Glutamatergic neuron (in vitro differentiated cells): ENCODE measurements around the gene TAPT1. TPM values are rescaled to one million over a fixed set of nuclear protein-coding genes. Genes with fewer than 3 reads are reported as not detected.

Experiments
- DNase-seq: peaks from one replicate; pipeline ENCODE4 v3.0.0; 2022
- H3K27ac Mint-ChIP-seq: one replicate; pipeline ENCODE4 v1.8.0; 2020; ENCODE audit warnings: mild to moderate bottlenecking, mixed read lengths, inconsistent platforms; ENCODE audit not compliant: unreplicated experiment
- H3K27me3 Mint-ChIP-seq: one replicate; pipeline ENCODE4 v1.8.0; 2020; ENCODE audit warnings: mild to moderate bottlenecking, moderate library complexity, mixed read lengths, inconsistent platforms; ENCODE audit not compliant: unreplicated experiment
- H3K36me3 Mint-ChIP-seq: one replicate; pipeline ENCODE4 v1.8.0; 2020; ENCODE audit warnings: mild to moderate bottlenecking, mixed read lengths, inconsistent platforms; ENCODE audit not compliant: unreplicated experiment
- H3K4me1 Mint-ChIP-seq: one replicate; pipeline ENCODE4 v1.8.0; 2020; ENCODE audit warnings: mild to moderate bottlenecking, low read depth, mixed read lengths, inconsistent platforms; ENCODE audit not compliant: unreplicated experiment
- H3K4me3 Mint-ChIP-seq: one replicate; pipeline ENCODE4 v1.8.0; 2020; ENCODE audit warnings: mild to moderate bottlenecking, mixed read lengths, inconsistent platforms; ENCODE audit not compliant: unreplicated experiment
- H3K9me3 Mint-ChIP-seq: one replicate; pipeline ENCODE4 v1.8.0; 2020; ENCODE audit warnings: mild to moderate bottlenecking, moderate library complexity, mixed read lengths, inconsistent platforms; ENCODE audit not compliant: unreplicated experiment
- CTCF ChIP-seq: fragments of 200-600 bp; sonication (generic); IDR thresholded peaks from one replicate; pipeline ENCODE4 v1.5.0; 2021; ENCODE audit not compliant: partially characterized antibody, unreplicated experiment
- total RNA-seq: library from RNA; stranded (reverse); fragmentation: NEBNext Ultra II Directional; extraction: Animal tissue kit (Norgen Biotek cat#: 25700); gene quantifications from one replicate; pipeline ENCODE4 v1.2.1, GENCODE V29; 2021; ENCODE audit not compliant: unreplicated experiment

Gene TAPT1
- total RNA-seq, 1 donor from 2014 or later: 28.9 TPM

GRCh38 chr4:16129336-16129735 lies 96.9 kb downstream of the TAPT1 start:
- peaks cover 3% of the 10 kb centered on the region for H3K9me3 Mint-ChIP-seq
- no peak for DNase-seq
- H3K27me3 Mint-ChIP-seq: no peaks in the 10 kb centered on the region
- H3K36me3 Mint-ChIP-seq: peaks cover 1% of the 10 kb centered on the region
- no peak for TF ChIP-seq CTCF
- H3K4me1 Mint-ChIP-seq: peaks cover 7% of the 10 kb centered on the region
- no peak overlapping the region for H3K4me3 Mint-ChIP-seq
- H3K27ac Mint-ChIP-seq: no peak overlapping the region

- peaks cover 7% of the 10 kb centered on the region for H3K4me1 Mint-ChIP-seq
- no peak overlapping the region for H3K4me3 Mint-ChIP-seq
- H3K36me3 Mint-ChIP-seq: no peaks in the 10 kb centered on the region
- peaks cover 2% of the 10 kb centered on the region for H3K27me3 Mint-ChIP-seq
- DNase-seq: no peak
- H3K27ac Mint-ChIP-seq: no peak overlapping the region
- no peak for TF ChIP-seq CTCF
- peaks cover 3% of the 10 kb centered on the region for H3K9me3 Mint-ChIP-seq
These were observed 99.6 kb downstream of the TAPT1 start for GRCh38 chr4:16126714-16127113.

- peaks cover 3% of the 10 kb centered on the region for H3K9me3 Mint-ChIP-seq
- H3K36me3 Mint-ChIP-seq: no peaks in the 10 kb centered on the region
- peaks cover 7% of the 10 kb centered on the region for H3K4me1 Mint-ChIP-seq
These were observed 100.5 kb downstream of the TAPT1 start for GRCh38 chr4:16125571-16126445.

GRCh38 chr4:16124232-16124631 lies 102.0 kb downstream of the TAPT1 start:
- no peak overlapping the region for H3K27ac Mint-ChIP-seq
- no peak for DNase-seq

More at GRCh38 chr4:16125571-16126445, 100.5 kb downstream of the TAPT1 start:
- Mint-ChIP-seq H3K4me3 (no peak overlapping the region), H3K27ac (no peak overlapping the region), H3K27me3 (peaks cover 2% of the 10 kb centered on the region)
- no peak for TF ChIP-seq CTCF
- no peak for DNase-seq

More at GRCh38 chr4:16124232-16124631, 102.0 kb downstream of the TAPT1 start:
- peaks cover 7% of the 10 kb centered on the region for H3K4me1 Mint-ChIP-seq
- peaks cover 2% of the 10 kb centered on the region for H3K27me3 Mint-ChIP-seq
- no peak overlapping the region for H3K4me3 Mint-ChIP-seq
- peaks cover 3% of the 10 kb centered on the region for H3K9me3 Mint-ChIP-seq
- H3K36me3 Mint-ChIP-seq: no peaks in the 10 kb centered on the region
- TF ChIP-seq CTCF: no peak
